HCT116 (cell line): ENCODE data around the gene CELA2A. TPM values are rescaled to one million over a fixed set of nuclear protein-coding genes. Genes with fewer than 3 reads are reported as not detected.

Source experiments
- ATAC-seq: fragments of 200-7000 bp; cut with Tn5 transposase; 2 replicates; pipeline ENCODE4 v1.9.1; 2020; ENCODE audit warnings: mild to moderate bottlenecking, moderate library complexity
- BruUV-seq: library from RNA; stranded (reverse); fragments of 400-500 nt; replicated peaks from 2 replicates; lab custom pipeline; 2021; lab: Mats Ljungman, UMichigan
- CTCF ChIA-PET: fragments of 300-600 bp; sonication (Branson Sonifier 250); formaldehyde crosslinking; loops from one replicate; lab custom pipeline; 2021; ENCODE audit warnings: antibody characterized with exemption; lab: Charles Lee
- POLR2A ChIA-PET: fragments of 300-600, 350-600 bp; sonication (Branson Sonifier 250); formaldehyde crosslinking; loops from one replicate; lab custom pipeline; 2021; ENCODE audit warnings: antibody characterized with exemption; lab: Charles Lee
- RAD21 ChIA-PET, 2 experiments: fragments of 300-600 bp; sonication (Branson Sonifier 250); formaldehyde crosslinking; loops; one replicate each; lab custom pipeline; 2023; ENCODE audit warnings: low total read pairs in 2 of 2; ENCODE audit not compliant: uncharacterized antibody in 2 of 2, unreplicated experiment in 2 of 2, low non-redundant PET in 1 of 2; lab: Charles Lee
- DNase-seq: peaks from one replicate; pipeline ENCODE4 v3.0.0-alpha.2; 2010; ENCODE audit warnings: low read depth, low spot score
- H2AFZ ChIP-seq: fragments of 200-600 bp; shearing (Covaris generic), sonication (generic); 2 replicates; pipeline ENCODE4 v1.6.1; 2017; ENCODE audit warnings: low read depth, mixed run types, mixed read lengths, antibody characterized with exemption, low read length; ENCODE audit not compliant: poor library complexity, severe bottlenecking
- H3K27ac ChIP-seq: 2 replicates; pipeline ENCODE4 v1.5.1; 2012; ENCODE audit warnings: low read depth, low read length
- H3K27me3 ChIP-seq: fragments of 200-600 bp; sonication (generic); 2 replicates; pipeline ENCODE4 v1.6.1; 2016; ENCODE audit warnings: mixed run types, low read length, mixed read lengths; ENCODE audit not compliant: insufficient read depth
- H3K36me3 ChIP-seq, 2 experiments: fragments of 200-500 bp in 1 of 2; fragments of 200-600 bp in 1 of 2; sonication (Bioruptor generic) in 1 of 2; sonication (generic) in 1 of 2; 2 replicates each; pipeline versions ENCODE4 v1.5.1 to v1.6.1; 2014 to 2016; ENCODE audit warnings: low read length in 2 of 2, inconsistent platforms in 1 of 2, mixed read lengths in 1 of 2, mixed run types in 1 of 2; ENCODE audit not compliant: insufficient read depth in 2 of 2, control insufficient read depth in 1 of 2
- H3K4me1 ChIP-seq, 2 experiments: fragments of 200-600 bp in 1 of 2; sonication (generic) in 1 of 2; 2 replicates each; pipeline versions ENCODE4 v1.5.1 to v1.6.1; 2012 to 2017; ENCODE audit warnings: low read length in 2 of 2, inconsistent platforms in 1 of 2, mild to moderate bottlenecking in 1 of 2, mixed read lengths in 1 of 2, mixed run types in 1 of 2, moderate library complexity in 1 of 2; ENCODE audit not compliant: insufficient read depth in 2 of 2, control insufficient read depth in 1 of 2
- H3K4me2 ChIP-seq: fragments of 200-600 bp; sonication (generic); 2 replicates; pipeline ENCODE4 v1.6.1; 2017; ENCODE audit warnings: mixed run types, low read length, mixed read lengths
- H3K4me3 ChIP-seq, 2 experiments: fragments of 200-600 bp in 1 of 2; sonication (generic) in 1 of 2; replicated peaks in 1 of 2; 2 replicates each; pipeline ENCODE4 v1.5.1; 2011 to 2016; ENCODE audit warnings: low read length in 2 of 2, control low read depth in 1 of 2, low read depth in 1 of 2, mild to moderate bottlenecking in 1 of 2, mixed read lengths in 1 of 2, mixed run types in 1 of 2
- H3K79me2 ChIP-seq: fragments of 200-600 bp; sonication (generic); 2 replicates; pipeline ENCODE4 v1.6.1; 2017; ENCODE audit warnings: mild to moderate bottlenecking, mixed run types, low read length, moderate library complexity, mixed read lengths; ENCODE audit not compliant: insufficient read depth
- H3K9ac ChIP-seq: fragments of 200-600 bp; sonication (generic); 2 replicates; pipeline ENCODE4 v1.6.1; 2016; ENCODE audit warnings: low read length, mixed read lengths
- H3K9me2 ChIP-seq: fragments of 200-600 bp; sonication (generic), shearing (Covaris generic); 2 replicates; pipeline ENCODE4 v1.6.1; 2017; ENCODE audit warnings: mixed run types, mild to moderate bottlenecking, moderate library complexity; ENCODE audit not compliant: insufficient read depth
- H3K9me3 ChIP-seq, 2 experiments: fragments of 200-500 bp in 1 of 2; fragments of 200-600 bp in 1 of 2; sonication (Bioruptor generic) in 1 of 2; sonication (generic) in 1 of 2; 2 replicates each; pipeline ENCODE4 v1.6.1; 2014 to 2017; ENCODE audit warnings: low read length in 2 of 2, mixed read lengths in 2 of 2, inconsistent platforms in 1 of 2, low read depth in 1 of 2, mild to moderate bottlenecking in 1 of 2, mixed run types in 1 of 2, moderate library complexity in 1 of 2; ENCODE audit not compliant: control insufficient read depth in 1 of 2, insufficient read depth in 1 of 2
- H4K20me1 ChIP-seq: fragments of 200-600 bp; sonication (generic), shearing (Covaris generic); 2 replicates; pipeline ENCODE4 v1.6.1; 2017; ENCODE audit warnings: mixed run types, mild to moderate bottlenecking, moderate library complexity; ENCODE audit not compliant: insufficient read depth
- ATF3 ChIP-seq: IDR thresholded peaks from 2 replicates; pipeline ENCODE4 v1.6.1; 2012
- CBX3 ChIP-seq: IDR thresholded peaks from 2 replicates; pipeline ENCODE4 v1.6.1; 2012; ENCODE audit warnings: low read depth
- CEBPB ChIP-seq: IDR thresholded peaks from 2 replicates; pipeline ENCODE4 v1.6.1; 2012; ENCODE audit warnings: low read depth
- CTCF ChIP-seq, 3 experiments: fragments of 200-600 bp in 1 of 3; sonication (generic) in 1 of 3; IDR thresholded peaks in 2 of 3; conservative IDR thresholded peaks in 1 of 3; 2 replicates each; pipeline ENCODE4 v1.5.1; 2012 to 2017; ENCODE audit warnings: low read depth in 2 of 3, low read length in 2 of 3, antibody characterized with exemption in 1 of 3, borderline replicate concordance in 1 of 3, control low read depth in 1 of 3, mild to moderate bottlenecking in 1 of 3, mixed read lengths in 1 of 3, mixed run types in 1 of 3, moderate library complexity in 1 of 3; ENCODE audit not compliant: insufficient read depth in 1 of 3
- EGR1 ChIP-seq: IDR thresholded peaks from 2 replicates; pipeline ENCODE4 v1.6.1; 2012; ENCODE audit warnings: low read depth
- ELF1 ChIP-seq: IDR thresholded peaks from 2 replicates; pipeline ENCODE4 v1.6.1; 2012; ENCODE audit warnings: low read depth, borderline replicate concordance
- FOSL1 ChIP-seq: IDR thresholded peaks from 2 replicates; pipeline ENCODE4 v1.6.1; 2012; ENCODE audit warnings: low read depth
- JUND ChIP-seq: IDR thresholded peaks from 2 replicates; pipeline ENCODE4 v1.6.1; 2012
- MAX ChIP-seq: IDR thresholded peaks from 2 replicates; pipeline ENCODE4 v1.6.1; 2012
- POLR2A ChIP-seq: IDR thresholded peaks from 2 replicates; pipeline ENCODE4 v1.7.0; 2011; ENCODE audit warnings: borderline replicate concordance; ENCODE audit not compliant: insufficient read depth, insufficient read length; ENCODE audit errors: extremely low read depth
- POLR2AphosphoS5 ChIP-seq: IDR thresholded peaks from 2 replicates; pipeline ENCODE4 v1.6.1; 2011; ENCODE audit warnings: mild to moderate bottlenecking, low read depth, low read length, moderate library complexity
- RAD21 ChIP-seq: IDR thresholded peaks from 2 replicates; pipeline ENCODE4 v1.6.1; 2012; ENCODE audit warnings: low read depth, mild to moderate bottlenecking
- REST ChIP-seq: IDR thresholded peaks from 2 replicates; pipeline ENCODE4 v1.6.1; 2012; ENCODE audit warnings: low read depth
- SIN3A ChIP-seq: IDR thresholded peaks from 2 replicates; pipeline ENCODE4 v1.6.1; 2012; ENCODE audit warnings: low read depth
- SP1 ChIP-seq: IDR thresholded peaks from 2 replicates; pipeline ENCODE4 v1.6.1; 2012; ENCODE audit warnings: low read depth
- TCF7L2 ChIP-seq: IDR thresholded peaks from 2 replicates; pipeline ENCODE4 v1.7.0; 2011; ENCODE audit warnings: borderline replicate concordance, inconsistent platforms; ENCODE audit not compliant: insufficient read depth, insufficient read length; ENCODE audit errors: extremely low read depth
- YY1 ChIP-seq: IDR thresholded peaks from 2 replicates; pipeline ENCODE4 v1.6.1; 2011; ENCODE audit warnings: low read length, low read depth, moderate library complexity, mild to moderate bottlenecking; ENCODE audit not compliant: insufficient replicate concordance; ENCODE audit errors: extremely low read depth
- ZBTB33 ChIP-seq: IDR thresholded peaks from 2 replicates; pipeline ENCODE4 v1.6.1; 2011; ENCODE audit warnings: mild to moderate bottlenecking, low read length, moderate library complexity; ENCODE audit not compliant: insufficient replicate concordance; ENCODE audit errors: extremely low read depth
- ZFX ChIP-seq: fragments of 450-650 bp; IDR thresholded peaks from 2 replicates; pipeline ENCODE4 v1.6.1; 2017
- ZNF274 ChIP-seq: fragments of 200-500 bp; sonication (Bioruptor generic); IDR thresholded peaks from 2 replicates; pipeline ENCODE4 v1.6.1; 2014; ENCODE audit warnings: mild to moderate bottlenecking, low read depth, low read length, inconsistent platforms
- intact Hi-C: fragments of 100-400 bp; cut with micrococcal nuclease; formaldehyde crosslinking; loops from 2 replicates; pipeline ENCODE4 v1.10.0; 2022
- total RNA-seq: library from RNA; stranded (reverse); gene quantifications from one replicate; pipeline ENCODE4 v1.2.1, GENCODE V29; 2021; ENCODE audit not compliant: unreplicated experiment

The CELA2A gene
- total RNA-seq, 1 experiment from 2014 or later: 1.6 TPM

GRCh38 chr1:15418806-15419515 lies 37.6 kb upstream of the CELA2A start:
- no peak overlapping the region for H3K4me2 ChIP-seq
- no peak overlapping the region for H3K9ac ChIP-seq
- DNase-seq (no peak), ATAC-seq (no peak)
- no peaks in the 10 kb centered on the region for H3K9me2 ChIP-seq
- no TSS peak for BruUV-seq
- POLR2A ChIA-PET: no interaction called here
- H3K79me2 ChIP-seq: peaks cover 91% of the 10 kb centered on the region
- TF ChIP-seq CBX3 (no peak), JUND (no peak), POLR2AphosphoS5 (no peak), TCF7L2 (no peak), FOSL1 (no peak), ATF3 (no peak), REST (no peak), MAX (no peak), RAD21 (no peak), YY1 (no peak), SIN3A (no peak), ELF1 (no peak), ZFX (no peak), EGR1 (no peak), CTCF (IDR thresholded peaks at IDR 0.05 in 2 of 3, conservative IDR thresholded peaks at IDR 0.05 in 1 of 3; ENCODE audit: borderline replicate concordance in 1 of 3, insufficient read depth in 1 of 3, low read depth in 2 of 3, low read length in 2 of 3) (no peak), POLR2A (no peak), SP1 (no peak), ZBTB33 (no peak), CEBPB (no peak), ZNF274 (no peak)
- peaks cover 5% of the 10 kb centered on the region; the same call in 1 of the 2 replicates for H4K20me1 ChIP-seq
- H3K27ac ChIP-seq: no peak overlapping the region
- no peak overlapping the region for H3K4me3 ChIP-seq
- no peak overlapping the region for H2AFZ ChIP-seq
- intact Hi-C loops: loop anchor here (5.0 kb wide), 1 partner anchor 97 kb away; no protein-coding TSS in a partner anchor
- H3K4me1 ChIP-seq: peaks cover 12 to 70% of the 10 kb centered on the region in 2 experiments
- H3K27me3 ChIP-seq: no peaks in the 10 kb centered on the region
- H3K36me3 ChIP-seq: peaks cover 0 to 20% of the 10 kb centered on the region in 2 experiments; a peak in 1 of 4 replicates
- H3K9me3 ChIP-seq: no peaks in the 10 kb centered on the region
- CTCF ChIA-PET: interaction anchor here (0.8 kb wide), 1 partner anchor 12 kb away, joined by 4 read pairs; no protein-coding TSS in a partner anchor
- RAD21 ChIA-PET: no interaction called here
